HL-60/S4 treated with retinoic acid at 250 ng/mL for 4 days and 3 days (cell line): ENCODE results near the gene LAGE3.

Experiments
- in situ Hi-C: fragments of 300-500 bp; cut with MboI; formaldehyde crosslinking; loops from 2 replicates; pipeline ENCODE4 v1.7.0; 2022; ENCODE audit warnings: low sequenced_read_pairs

Gene LAGE3

GRCh38 chrX:154459832-154460231, 19.2 kb downstream of the LAGE3 start:
- in situ Hi-C loops: no loop called here

- in situ Hi-C loops: no loop called here
Measured at GRCh38 chrX:154458954-154459778, 19.9 kb downstream of the LAGE3 start.

GRCh38 chrX:154458116-154458953, 20.7 kb downstream of the LAGE3 start, which contains the start of gene PLXNA3:
PLXNA3 (plus strand) TSS chrX:154458281; CDS start chrX:154460184, 1,903 bp downstream.
- in situ Hi-C loops: no loop called here

GRCh38 chrX:154457491-154458115, 21.5 kb downstream of the LAGE3 start:
- in situ Hi-C loops: no loop called here

- in situ Hi-C loops: no loop called here
Measured at GRCh38 chrX:154452823-154453222, 26.3 kb downstream of the LAGE3 start.

DNA sequence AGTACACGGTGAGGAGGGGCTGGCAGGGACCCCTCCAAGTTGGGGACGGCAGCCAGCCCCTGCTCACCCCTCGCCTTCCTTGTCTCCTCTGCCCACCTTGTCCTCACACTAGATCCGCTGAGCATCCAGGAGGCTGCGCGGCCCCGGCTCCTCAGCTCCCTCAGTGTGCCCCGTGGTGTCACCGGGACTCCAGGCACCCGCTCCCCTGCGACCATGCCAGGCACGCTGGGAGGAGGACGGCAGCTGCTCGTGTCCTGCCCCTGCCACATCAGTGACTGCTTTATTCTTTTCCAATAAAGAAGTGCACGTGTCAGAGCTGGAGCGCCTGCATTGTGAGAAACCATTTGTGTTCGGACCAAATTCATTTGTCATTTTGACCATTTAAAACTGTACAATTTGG, 28.8 kb downstream of the LAGE3 start:
- in situ Hi-C loops: no loop called here

GRCh38 chrX:154449618-154450017, 29.5 kb downstream of the LAGE3 start:
- in situ Hi-C loops: no loop called here

GRCh38 chrX:154448484-154448883, 30.6 kb downstream of the LAGE3 start:
- in situ Hi-C loops: no loop called here

GRCh38 chrX:154446430-154446829, 32.7 kb downstream of the LAGE3 start:
- in situ Hi-C loops: no loop called here

GRCh38 chrX:154445776-154446175, 33.3 kb downstream of the LAGE3 start:
- in situ Hi-C loops: no loop called here

- in situ Hi-C loops: no loop called here
Measured at GRCh38 chrX:154444755-154445246, 34.3 kb downstream of the LAGE3 start.

GRCh38 chrX:154443992-154444754, 34.9 kb downstream of the LAGE3 start, which contains the start of gene FAM50A:
FAM50A (plus strand) TSS chrX:154444141; CDS start chrX:154444236, 95 bp downstream.
- in situ Hi-C loops: no loop called here

DNA sequence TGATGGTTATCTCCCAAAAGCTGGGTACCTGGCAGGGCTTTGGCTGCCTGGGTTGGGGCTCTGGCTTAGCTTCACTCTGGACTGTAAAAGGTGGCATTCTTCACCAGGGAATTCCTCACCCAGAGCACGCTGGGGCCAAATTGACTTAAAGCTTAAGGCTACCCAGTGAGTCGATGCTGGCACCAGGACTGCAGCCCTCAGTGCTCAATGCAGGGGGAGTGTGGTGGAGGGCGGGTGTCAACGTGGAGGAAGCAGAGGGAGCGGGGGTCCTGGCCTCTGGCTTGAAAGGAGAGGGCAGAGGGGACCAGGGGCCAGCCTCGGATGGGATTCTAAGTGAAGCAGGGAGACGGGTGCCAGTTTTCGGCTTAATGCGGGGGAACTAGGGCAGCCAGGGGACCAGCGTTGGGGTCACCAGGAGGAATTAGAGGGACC, 35.6 kb downstream of the LAGE3 start:
- in situ Hi-C loops: no loop called here

DNA sequence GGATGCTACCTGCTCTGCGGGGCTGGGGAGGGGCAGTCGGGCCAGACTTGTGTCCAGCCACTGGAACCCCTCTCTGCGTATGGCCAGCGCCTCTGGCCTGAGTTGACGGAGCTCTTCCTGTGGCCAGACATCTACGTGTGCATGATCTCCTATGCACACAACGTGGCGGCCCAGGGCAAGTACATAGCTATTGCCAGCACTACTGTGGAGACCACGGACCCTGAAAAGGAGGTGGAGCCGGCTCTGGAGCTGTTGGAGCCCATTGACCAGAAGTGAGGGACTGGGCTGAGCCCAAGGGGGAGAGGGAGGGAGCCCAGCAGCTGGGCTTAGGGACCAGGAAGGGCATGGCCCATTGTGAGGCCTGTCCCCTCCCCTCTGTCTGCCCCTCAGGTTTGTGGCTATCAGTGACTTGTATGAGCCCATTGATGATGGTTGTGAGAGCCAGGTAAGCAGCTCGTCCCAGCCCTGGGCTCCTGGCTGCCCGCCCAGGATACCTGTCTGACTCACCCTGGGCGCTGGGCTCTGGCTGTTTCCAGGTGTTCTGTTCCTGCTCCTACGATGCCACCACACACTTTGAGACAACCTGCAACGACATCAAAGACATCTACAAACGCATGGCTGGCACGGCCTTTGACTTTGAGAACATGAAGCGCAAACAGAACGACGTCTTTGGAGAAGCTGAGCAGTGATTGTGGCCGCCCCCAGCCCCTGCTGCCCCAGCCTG, 36.9 kb downstream of the LAGE3 start:
- in situ Hi-C loops: no loop called here

DNA sequence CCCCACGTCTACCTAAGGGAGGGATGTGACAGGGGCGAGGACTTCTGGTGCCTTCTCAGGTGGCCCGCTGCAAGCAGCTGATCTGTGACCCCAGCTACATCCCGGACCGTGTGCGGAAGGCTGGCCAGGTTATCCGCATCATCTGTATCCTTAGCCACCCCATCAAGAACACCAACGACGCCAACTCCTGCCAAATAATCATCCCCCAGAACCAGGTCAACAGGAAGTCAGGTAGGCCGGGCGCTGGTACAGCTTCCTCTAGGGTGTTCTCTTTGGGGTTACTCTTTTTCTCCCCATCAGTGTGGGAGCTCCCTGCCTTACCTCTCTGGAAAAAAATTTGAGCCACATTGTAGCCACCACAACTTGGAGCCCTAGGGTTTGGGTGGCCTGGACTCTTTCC, 37.5 kb downstream of the LAGE3 start:
- in situ Hi-C loops: no loop called here

GRCh38 chrX:154440623-154441357, 38.3 kb downstream of the LAGE3 start:
- in situ Hi-C loops: no loop called here

DNA sequence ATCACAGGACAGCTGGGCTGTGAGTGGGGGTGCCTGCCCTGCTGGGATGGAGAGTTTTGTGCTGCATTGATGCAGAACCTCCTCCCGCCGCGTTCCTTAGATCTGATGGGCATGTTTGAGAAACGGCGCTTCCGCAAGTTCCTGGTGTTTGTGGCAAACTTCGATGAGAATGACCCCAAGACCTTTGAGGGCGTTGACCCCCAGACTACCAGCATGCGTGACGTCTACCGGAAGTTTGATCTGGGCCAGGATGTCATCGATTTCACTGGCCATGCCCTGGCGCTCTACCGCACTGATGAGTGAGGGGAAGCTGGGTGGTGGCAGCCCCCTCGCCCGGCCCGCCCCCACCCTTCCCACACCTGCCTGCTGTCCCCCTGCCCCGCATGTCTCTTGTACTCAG, 39.2 kb downstream of the LAGE3 start:
- in situ Hi-C loops: no loop called here

DNA sequence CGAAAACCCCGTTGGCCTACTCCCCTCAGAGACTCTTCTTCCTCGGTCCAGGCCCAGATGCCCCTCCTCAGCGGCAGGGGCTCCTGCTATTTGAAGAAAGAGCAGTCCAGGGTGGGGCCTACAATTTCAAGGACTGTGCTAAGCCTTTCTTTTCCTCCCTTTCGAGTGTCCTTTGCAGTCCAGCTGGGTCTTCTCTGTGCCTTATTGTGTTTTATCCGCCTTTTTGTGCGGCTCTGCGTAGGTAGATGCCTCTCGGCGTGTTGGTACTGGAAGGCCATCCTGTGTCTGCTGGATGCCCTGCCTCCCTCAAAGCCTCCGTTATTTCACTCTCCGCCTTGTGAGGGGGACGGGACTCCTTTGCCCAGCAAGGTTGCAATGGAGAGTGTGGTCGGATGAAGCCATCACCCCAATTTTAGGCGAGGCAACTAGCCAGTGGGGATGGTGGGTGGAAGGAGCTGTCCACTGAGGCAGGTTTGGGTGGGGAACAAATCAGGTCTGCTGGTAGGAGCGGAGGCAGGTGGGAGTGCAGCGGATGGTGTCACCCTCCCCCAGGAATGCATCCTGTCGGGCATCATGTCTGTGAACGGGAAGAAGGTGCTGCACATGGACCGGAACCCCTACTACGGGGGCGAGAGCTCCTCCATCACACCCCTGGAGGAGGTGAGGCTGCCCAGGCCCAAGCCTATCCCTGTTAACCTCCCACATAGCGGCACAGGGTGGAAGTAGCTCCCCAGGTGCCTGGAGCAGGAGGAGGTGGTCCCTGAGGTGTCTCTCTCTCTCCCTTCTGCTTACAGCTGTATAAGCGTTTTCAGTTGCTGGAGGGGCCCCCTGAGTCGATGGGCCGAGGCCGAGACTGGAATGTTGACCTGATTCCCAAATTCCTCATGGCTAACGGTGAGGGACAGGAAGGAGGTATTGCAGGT, 40.8 kb downstream of the LAGE3 start:
- in situ Hi-C loops: no loop called here
